ENCODE data around the gene LY9. TPM values are rescaled to one million over a fixed set of nuclear protein-coding genes. Genes with fewer than 3 reads are reported as not detected.

Gene LY9
- total RNA-seq, 1 donor from 2014 or later: not detected

GRCh38 chr1:160814316-160814715 is 18.3 kb downstream of the LY9 start:
- H3K9ac ChIP-seq: no peak overlapping the region
- H3K9me3 ChIP-seq (ENCODE audit: low read depth): no peaks in the 10 kb centered on the region
- H3K27me3 ChIP-seq: no peaks in the 10 kb centered on the region
- no peak for TF ChIP-seq EZH2phosphoT487 (IDR thresholded peaks at IDR 0.05)
- TF ChIP-seq EZH2 (IDR thresholded peaks at IDR 0.05): no peak
- no peak for TF ChIP-seq CTCF (IDR thresholded peaks at IDR 0.05)
- H3K79me2 ChIP-seq (ENCODE audit: low read depth): no peaks in the 10 kb centered on the region
- no peak overlapping the region for H3K4me3 ChIP-seq
- H4K20me1 ChIP-seq (ENCODE audit: low read depth): no peaks in the 10 kb centered on the region
- Mint-ChIP-seq H3K9me3 (no peaks in the 10 kb centered on the region), H3K4me1 (peaks cover 8% of the 10 kb centered on the region), H3K27ac (no peak overlapping the region), H3K36me3 (no peaks in the 10 kb centered on the region), H3K27me3 (ENCODE audit: insufficient read depth, low read depth) (peaks cover 6% of the 10 kb centered on the region), H3K4me3 (no peak overlapping the region)
- no peak for DNase-seq (ENCODE audit: low spot score)
- no peak overlapping the region for H3K4me2 ChIP-seq
- H2AFZ ChIP-seq (replicated peaks): no peak overlapping the region
- no peaks in the 10 kb centered on the region for H3K36me3 ChIP-seq
- no peaks in the 10 kb centered on the region for H3F3A ChIP-seq (ENCODE audit: low read depth)
- H3K27ac ChIP-seq: no peak overlapping the region
- H3K4me1 ChIP-seq: peaks cover 14% of the 10 kb centered on the region

GRCh38 chr1:160814856-160815255 is 18.9 kb downstream of the LY9 start:
- no peak overlapping the region for H3K27ac Mint-ChIP-seq
- Histone ChIP-seq H3K27ac (no peak overlapping the region), H3K27me3 (no peaks in the 10 kb centered on the region), H3K9ac (no peak overlapping the region), H3K79me2 (ENCODE audit: low read depth) (no peaks in the 10 kb centered on the region), H2AFZ (replicated peaks) (no peak overlapping the region), H4K20me1 (ENCODE audit: low read depth) (no peaks in the 10 kb centered on the region), H3K4me2 (no peak overlapping the region), H3K4me1 (peaks cover 14% of the 10 kb centered on the region), H3K9me3 (ENCODE audit: low read depth) (no peaks in the 10 kb centered on the region), H3K36me3 (no peaks in the 10 kb centered on the region), H3K4me3 (no peak overlapping the region), H3F3A (ENCODE audit: low read depth) (no peaks in the 10 kb centered on the region)
- H3K4me3 Mint-ChIP-seq: no peak overlapping the region
- DNase-seq (ENCODE audit: low spot score): no peak
- H3K27me3 Mint-ChIP-seq (ENCODE audit: insufficient read depth, low read depth): peaks cover 4% of the 10 kb centered on the region
- H3K9me3 Mint-ChIP-seq: no peaks in the 10 kb centered on the region
- peaks cover 8% of the 10 kb centered on the region for H3K4me1 Mint-ChIP-seq
- no peaks in the 10 kb centered on the region for H3K36me3 Mint-ChIP-seq
- TF ChIP-seq EZH2phosphoT487 (IDR thresholded peaks at IDR 0.05): no peak
- no peak for TF ChIP-seq EZH2 (IDR thresholded peaks at IDR 0.05)
- no peak for TF ChIP-seq CTCF (IDR thresholded peaks at IDR 0.05)

GRCh38 chr1:160818207-160818937 is 22.4 kb downstream of the LY9 start:
- Histone ChIP-seq H3K9ac (no peak overlapping the region), H3K9me3 (ENCODE audit: low read depth) (no peaks in the 10 kb centered on the region), H3K4me3 (no peak overlapping the region), H3K27ac (no peak overlapping the region), H4K20me1 (ENCODE audit: low read depth) (no peaks in the 10 kb centered on the region), H3K4me1 (peaks cover 14% of the 10 kb centered on the region), H3K79me2 (ENCODE audit: low read depth) (no peaks in the 10 kb centered on the region), H3F3A (ENCODE audit: low read depth) (no peaks in the 10 kb centered on the region), H3K4me2 (peak overlapping the region; percentile 52), H3K27me3 (no peaks in the 10 kb centered on the region), H3K36me3 (no peaks in the 10 kb centered on the region), H2AFZ (replicated peaks) (peak overlapping the region; percentile 94)
- DNase-seq (ENCODE audit: low spot score): no peak
- peaks cover 2% of the 10 kb centered on the region for H3K27me3 Mint-ChIP-seq (ENCODE audit: insufficient read depth, low read depth)
- no peak overlapping the region for H3K4me3 Mint-ChIP-seq
- no peaks in the 10 kb centered on the region for H3K9me3 Mint-ChIP-seq
- H3K4me1 Mint-ChIP-seq: peaks cover 8% of the 10 kb centered on the region
- TF ChIP-seq EZH2phosphoT487 (IDR thresholded peaks at IDR 0.05) (no peak), CTCF (IDR thresholded peaks at IDR 0.05) (no peak), EZH2 (IDR thresholded peaks at IDR 0.05) (no peak)
- no peak overlapping the region for H3K27ac Mint-ChIP-seq
- H3K36me3 Mint-ChIP-seq: no peaks in the 10 kb centered on the region

All from neural progenitor cell (in vitro differentiated cells).